GM23338 (cell line): ENCODE results near the gene PDE6A.

Experiments used
- CREB1 ChIP-seq: fragments of 250-450 bp; sonication (Bioruptor Pico); IDR thresholded peaks from 2 replicates; pipeline ENCODE4 v1.5.0; 2020; ENCODE audit warnings: low read depth, mild to moderate bottlenecking, moderate library complexity
- CTCF ChIP-seq, 2 experiments: fragments of 200-600 bp in 1 of 2; sonication (generic) in 1 of 2; conservative IDR thresholded peaks; 2 replicates each; pipeline versions ENCODE4 v1.5.1 to v1.6.1; 2016 to 2017; ENCODE audit warnings: antibody characterized with exemption in 2 of 2, low read depth in 2 of 2, mild to moderate bottlenecking in 2 of 2, moderate library complexity in 1 of 2
- ETS1 ChIP-seq: IDR thresholded peaks from 2 replicates; pipeline ENCODE4 v1.6.1; 2016; ENCODE audit warnings: antibody characterized with exemption
- EZH2 ChIP-seq: fragments of 200-600 bp; sonication (generic); IDR thresholded peaks from one replicate; pipeline ENCODE4 v1.8.0; 2017; ENCODE audit warnings: antibody characterized with exemption, mild to moderate bottlenecking, low read depth; ENCODE audit not compliant: unreplicated experiment
- EZH2phosphoT487 ChIP-seq: fragments of 200-600 bp; sonication (generic); IDR thresholded peaks from one replicate; pipeline ENCODE4 v1.8.1; 2018; ENCODE audit warnings: antibody characterized with exemption; ENCODE audit not compliant: unreplicated experiment
- JUNB ChIP-seq: IDR thresholded peaks from one replicate; pipeline ENCODE4 v1.6.1; 2016; ENCODE audit warnings: antibody characterized with exemption; ENCODE audit not compliant: unreplicated experiment
- NANOG ChIP-seq: IDR thresholded peaks from 2 replicates; pipeline ENCODE4 v1.6.1; 2016; ENCODE audit warnings: antibody characterized with exemption, borderline replicate concordance
- POLR2AphosphoS5 ChIP-seq: IDR thresholded peaks from 2 replicates; pipeline ENCODE4 v1.6.1; 2016; ENCODE audit warnings: antibody characterized with exemption, low read depth
- REST ChIP-seq: IDR thresholded peaks from one replicate; pipeline ENCODE4 v1.6.1; 2018; ENCODE audit warnings: antibody characterized with exemption; ENCODE audit not compliant: unreplicated experiment
- STAT1 ChIP-seq: IDR thresholded peaks from one replicate; pipeline ENCODE4 v1.6.1; 2016; ENCODE audit warnings: antibody characterized with exemption; ENCODE audit not compliant: unreplicated experiment
- ZNF114 ChIP-seq: fragments of 250-450 bp; sonication (Bioruptor Pico); IDR thresholded peaks from 2 replicates; pipeline ENCODE4 v1.5.0; 2020; ENCODE audit warnings: mild to moderate bottlenecking, moderate library complexity
- ZNF331 ChIP-seq: fragments of 250-450 bp; sonication (Bioruptor Pico); IDR thresholded peaks from 2 replicates; pipeline ENCODE4 v1.5.0; 2020; ENCODE audit warnings: low read depth, mild to moderate bottlenecking, moderate library complexity
- ZNF462 ChIP-seq: fragments of 250-450 bp; sonication (Bioruptor Pico); IDR thresholded peaks from 2 replicates; pipeline ENCODE4 v1.5.0; 2020; ENCODE audit warnings: mild to moderate bottlenecking, moderate library complexity

GRCh38 chr5:149849280-149849965, 95.2 kb downstream of the PDE6A start:
- TF ChIP-seq CTCF (conservative IDR thresholded peaks at IDR 0.05; ENCODE audit: low read depth in 2 of 2) (no peak), REST (no peak), EZH2 (no peak), JUNB (no peak), ZNF331 (CRISPR knock-in tag) (no peak), EZH2phosphoT487 (no peak), POLR2AphosphoS5 (no peak), CREB1 (no peak), ETS1 (no peak), NANOG (no peak), STAT1 (no peak), ZNF462 (CRISPR knock-in tag) (no peak), ZNF114 (CRISPR knock-in tag) (no peak)
